HCT116 (cell line): ENCODE results near the gene SNAP91.

Experiments used
- FOSL1 ChIP-seq: IDR thresholded peaks from 2 replicates; pipeline ENCODE4 v1.6.1; 2012; ENCODE audit warnings: low read depth
- POLR2A ChIP-seq: IDR thresholded peaks from 2 replicates; pipeline ENCODE4 v1.7.0; 2011; ENCODE audit warnings: borderline replicate concordance; ENCODE audit not compliant: insufficient read depth, insufficient read length; ENCODE audit errors: extremely low read depth
- TF ChIP-seq, protein P1 (sequence below): IDR thresholded peaks from 2 replicates; pipeline ENCODE4 v1.6.1; 2012; ENCODE audit warnings: low read depth
- TF ChIP-seq, protein P2 (sequence below): IDR thresholded peaks from 2 replicates; pipeline ENCODE4 v1.6.1; 2012

- TF ChIP-seq FOSL1 (no peak), POLR2A (no peak)
- TF ChIP-seq, protein P1, sequence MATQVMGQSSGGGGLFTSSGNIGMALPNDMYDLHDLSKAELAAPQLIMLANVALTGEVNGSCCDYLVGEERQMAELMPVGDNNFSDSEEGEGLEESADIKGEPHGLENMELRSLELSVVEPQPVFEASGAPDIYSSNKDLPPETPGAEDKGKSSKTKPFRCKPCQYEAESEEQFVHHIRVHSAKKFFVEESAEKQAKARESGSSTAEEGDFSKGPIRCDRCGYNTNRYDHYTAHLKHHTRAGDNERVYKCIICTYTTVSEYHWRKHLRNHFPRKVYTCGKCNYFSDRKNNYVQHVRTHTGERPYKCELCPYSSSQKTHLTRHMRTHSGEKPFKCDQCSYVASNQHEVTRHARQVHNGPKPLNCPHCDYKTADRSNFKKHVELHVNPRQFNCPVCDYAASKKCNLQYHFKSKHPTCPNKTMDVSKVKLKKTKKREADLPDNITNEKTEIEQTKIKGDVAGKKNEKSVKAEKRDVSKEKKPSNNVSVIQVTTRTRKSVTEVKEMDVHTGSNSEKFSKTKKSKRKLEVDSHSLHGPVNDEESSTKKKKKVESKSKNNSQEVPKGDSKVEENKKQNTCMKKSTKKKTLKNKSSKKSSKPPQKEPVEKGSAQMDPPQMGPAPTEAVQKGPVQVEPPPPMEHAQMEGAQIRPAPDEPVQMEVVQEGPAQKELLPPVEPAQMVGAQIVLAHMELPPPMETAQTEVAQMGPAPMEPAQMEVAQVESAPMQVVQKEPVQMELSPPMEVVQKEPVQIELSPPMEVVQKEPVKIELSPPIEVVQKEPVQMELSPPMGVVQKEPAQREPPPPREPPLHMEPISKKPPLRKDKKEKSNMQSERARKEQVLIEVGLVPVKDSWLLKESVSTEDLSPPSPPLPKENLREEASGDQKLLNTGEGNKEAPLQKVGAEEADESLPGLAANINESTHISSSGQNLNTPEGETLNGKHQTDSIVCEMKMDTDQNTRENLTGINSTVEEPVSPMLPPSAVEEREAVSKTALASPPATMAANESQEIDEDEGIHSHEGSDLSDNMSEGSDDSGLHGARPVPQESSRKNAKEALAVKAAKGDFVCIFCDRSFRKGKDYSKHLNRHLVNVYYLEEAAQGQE = no peak
- TF ChIP-seq, protein P2, sequence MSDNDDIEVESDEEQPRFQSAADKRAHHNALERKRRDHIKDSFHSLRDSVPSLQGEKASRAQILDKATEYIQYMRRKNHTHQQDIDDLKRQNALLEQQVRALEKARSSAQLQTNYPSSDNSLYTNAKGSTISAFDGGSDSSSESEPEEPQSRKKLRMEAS = no peak
Measured at GRCh38 chr6:83636800-83637199, 72.1 kb downstream of the SNAP91 start.
